IMR-90 (cell line): ENCODE data around the gene ZMYND11. TPM values are rescaled to one million over a fixed set of nuclear protein-coding genes. Genes with fewer than 3 reads are reported as not detected.

Experiments
- ATAC-seq: fragments of 200-7000 bp; cut with Tn5 transposase; 2 replicates; pipeline ENCODE4 v1.9.1; 2020; ENCODE audit warnings: low read depth, mild to moderate bottlenecking, moderate library complexity
- BruUV-seq: library from RNA; stranded (reverse); fragments of 400-500 nt; replicated peaks from 2 replicates; lab custom pipeline; 2021; lab: Mats Ljungman, UMichigan
- CTCF ChIA-PET: fragments of 300-600 bp; formaldehyde crosslinking; extraction: SDS; loops from one replicate; lab custom pipeline; 2021; ENCODE audit warnings: antibody characterized with exemption; lab: Yijun Ruan, JAX
- POLR2A ChIA-PET: fragments of 300-600 bp; sonication (Branson Sonifier 250); formaldehyde crosslinking; loops from one replicate; lab custom pipeline; 2022; ENCODE audit warnings: antibody characterized with exemption; ENCODE audit not compliant: unreplicated experiment; lab: Charles Lee
- DNase-seq: peaks from one replicate; pipeline ENCODE4 v3.0.0; 2013
- H2AFZ ChIP-seq: replicated peaks from 2 replicates; pipeline ENCODE3; 2013; ENCODE audit warnings: low read length, mild to moderate bottlenecking; ENCODE audit not compliant: poor library complexity
- H2AK5ac ChIP-seq: 2 replicates; pipeline ENCODE4 v1.6.1; 2013; ENCODE audit warnings: low read depth, low read length, inconsistent platforms
- H2AK9ac ChIP-seq: replicated peaks from 2 replicates; pipeline ENCODE3; 2013; ENCODE audit warnings: mild to moderate bottlenecking, low read depth, low read length, moderate library complexity; ENCODE audit not compliant: poor library complexity
- H2BK120ac ChIP-seq: 2 replicates; pipeline ENCODE4 v1.6.1; 2013; ENCODE audit warnings: low read depth, low read length, inconsistent platforms
- H2BK15ac ChIP-seq: 3 replicates; pipeline ENCODE4 v1.6.1; 2013; ENCODE audit warnings: low read depth, low read length, inconsistent platforms
- H2BK20ac ChIP-seq: 2 replicates; pipeline ENCODE4 v1.6.1; 2013; ENCODE audit warnings: low read depth, mild to moderate bottlenecking, inconsistent platforms, low read length, moderate library complexity
- H2BK5ac ChIP-seq: 2 replicates; pipeline ENCODE4 v1.6.1; 2013; ENCODE audit warnings: mild to moderate bottlenecking, low read depth, low read length, inconsistent platforms; ENCODE audit not compliant: poor library complexity, severe bottlenecking
- H3K14ac ChIP-seq: replicated peaks from 2 replicates; pipeline ENCODE4 v1.6.1; 2013; ENCODE audit warnings: low read depth, low read length, inconsistent platforms
- H3K18ac ChIP-seq: 2 replicates; pipeline ENCODE4 v1.6.1; 2013; ENCODE audit warnings: low read depth, low read length, control low read depth
- H3K23ac ChIP-seq: 2 replicates; pipeline ENCODE4 v1.6.1; 2013; ENCODE audit warnings: low read depth, low read length, inconsistent platforms
- H3K27ac ChIP-seq: 2 replicates; pipeline ENCODE4 v1.5.1; 2013; ENCODE audit warnings: mild to moderate bottlenecking, control low read depth, low read length; ENCODE audit not compliant: insufficient read depth
- H3K27me3 ChIP-seq: 2 replicates; pipeline ENCODE4 v1.6.1; 2013; ENCODE audit warnings: low read length; ENCODE audit not compliant: control insufficient read depth, insufficient read depth
- H3K36me3 ChIP-seq: 2 replicates; pipeline ENCODE4 v1.6.1; 2013; ENCODE audit warnings: low read length, mixed read lengths; ENCODE audit not compliant: control insufficient read depth, insufficient read depth
- H3K4ac ChIP-seq: 2 replicates; pipeline ENCODE4 v1.6.1; 2013; ENCODE audit warnings: low read depth, low read length, inconsistent platforms
- H3K4me1 ChIP-seq: 2 replicates; pipeline ENCODE4 v1.6.1; 2013; ENCODE audit warnings: low read length, mixed read lengths; ENCODE audit not compliant: control insufficient read depth, insufficient read depth
- H3K4me2 ChIP-seq: 2 replicates; pipeline ENCODE4 v1.6.1; 2013; ENCODE audit warnings: low read depth, mild to moderate bottlenecking, control low read depth, low read length, moderate library complexity
- H3K4me3 ChIP-seq: 2 replicates; pipeline ENCODE4 v1.5.1; 2013; ENCODE audit warnings: low read depth, mild to moderate bottlenecking, control low read depth, low read length, moderate library complexity; ENCODE audit not compliant: insufficient read depth
- H3K56ac ChIP-seq: 2 replicates; pipeline ENCODE4 v1.6.1; 2013; ENCODE audit warnings: low read length, inconsistent platforms; ENCODE audit not compliant: insufficient read depth; ENCODE audit errors: extremely low read depth
- H3K79me1 ChIP-seq, 2 experiments: 2 replicates each; pipeline ENCODE4 v1.6.1; 2013; ENCODE audit warnings: low read length in 2 of 2, inconsistent platforms in 1 of 2, low read depth in 1 of 2
- H3K9ac ChIP-seq: 2 replicates; pipeline ENCODE4 v1.6.1; 2013; ENCODE audit warnings: low read depth, low read length, control low read depth
- H3K9me1 ChIP-seq: 2 replicates; pipeline ENCODE4 v1.6.1; 2013; ENCODE audit warnings: low read length, inconsistent platforms; ENCODE audit not compliant: insufficient read depth
- H3K9me3 ChIP-seq: 2 replicates; pipeline ENCODE4 v1.6.1; 2013; ENCODE audit warnings: low read length; ENCODE audit not compliant: control insufficient read depth, insufficient read depth
- H4K20me1 ChIP-seq: 2 replicates; pipeline ENCODE4 v1.6.1; 2013; ENCODE audit warnings: low read length, inconsistent platforms; ENCODE audit not compliant: insufficient read depth
- H4K5ac ChIP-seq: 2 replicates; pipeline ENCODE4 v1.6.1; 2013; ENCODE audit warnings: mild to moderate bottlenecking, low read depth, low read length, control low read depth
- H4K8ac ChIP-seq, 2 experiments: 2 replicates each; pipeline ENCODE4 v1.6.1; 2013; ENCODE audit warnings: low read depth in 2 of 2, low read length in 2 of 2, control low read depth in 1 of 2, inconsistent platforms in 1 of 2
- H4K91ac ChIP-seq: 2 replicates; pipeline ENCODE4 v1.6.1; 2013; ENCODE audit warnings: low read depth, low read length, inconsistent platforms; ENCODE audit not compliant: insufficient read depth
- CEBPB ChIP-seq: IDR thresholded peaks from 2 replicates; pipeline ENCODE4 v1.6.1; 2012; ENCODE audit warnings: low read depth, low read length, improper control_type of control experiment
- FOS ChIP-seq: fragments of 150-350 bp; IDR thresholded peaks from 2 replicates; pipeline ENCODE4 v1.6.1; 2016; ENCODE audit warnings: low read depth, low read length
- MAFK ChIP-seq: IDR thresholded peaks from 2 replicates; pipeline ENCODE4 v1.6.1; 2012; ENCODE audit warnings: low read depth, low read length, improper control_type of control experiment
- POLR2A ChIP-seq: IDR thresholded peaks from 2 replicates; pipeline ENCODE4 v1.6.1; 2012; ENCODE audit warnings: mild to moderate bottlenecking, low read depth, low read length
- RAD21 ChIP-seq: IDR thresholded peaks from 2 replicates; pipeline ENCODE4 v1.6.1; 2012; ENCODE audit warnings: low read length, improper control_type of control experiment
- WGBS, 2 experiments: methylation state at CpG; one replicate each; pipeline versions ENCODE4 v1.1.5 to v1.1.7; 2013; ENCODE audit warnings: missing lambda C conversion rate in 2 of 2; ENCODE audit not compliant: insufficient read length in 1 of 2; ENCODE audit errors: extremely low coverage in 2 of 2; 5-methylcytosine and 5-hydroxymethylcytosine counted together
- dilution Hi-C: fragments of 300-500 bp; cut with HindIII; formaldehyde crosslinking; loops from one replicate; pipeline ENCODE4 v1.14.3; 2018; ENCODE audit warnings: low sequenced_read_pairs; ENCODE audit not compliant: unreplicated experiment
- in situ Hi-C: fragments of 300-500 bp; cut with MboI; formaldehyde crosslinking; loops from 3 replicates; pipeline ENCODE4 v1.14.3; 2019; ENCODE audit warnings: low sequenced_read_pairs, inconsistent platforms, mixed read lengths
- intact Hi-C: fragments of 100-400 bp; cut with micrococcal nuclease; formaldehyde crosslinking; loops from 2 replicates; pipeline ENCODE4 v1.10.0; 2022
- polyA plus RNA-seq, 3 experiments: library from polyadenylated mRNA; depleted of rRNA; stranded (reverse); fragments of >200 nt; gene quantifications; 2 replicates each; pipeline ENCODE4 v1.2.3, GENCODE V29; 2012; ENCODE audit warnings: low replicate concordance in 1 of 3
- total RNA-seq: library from RNA; depleted of rRNA; stranded (reverse); fragments of >200 nt; gene quantifications from 2 replicates; pipeline ENCODE4 v1.2.3, GENCODE V29; 2012

The ZMYND11 gene
- total and polyA plus RNA-seq, 2 of the 4 experiments (the other 2 are of a cell fraction): 39.5 to 72.2 TPM

DNA sequence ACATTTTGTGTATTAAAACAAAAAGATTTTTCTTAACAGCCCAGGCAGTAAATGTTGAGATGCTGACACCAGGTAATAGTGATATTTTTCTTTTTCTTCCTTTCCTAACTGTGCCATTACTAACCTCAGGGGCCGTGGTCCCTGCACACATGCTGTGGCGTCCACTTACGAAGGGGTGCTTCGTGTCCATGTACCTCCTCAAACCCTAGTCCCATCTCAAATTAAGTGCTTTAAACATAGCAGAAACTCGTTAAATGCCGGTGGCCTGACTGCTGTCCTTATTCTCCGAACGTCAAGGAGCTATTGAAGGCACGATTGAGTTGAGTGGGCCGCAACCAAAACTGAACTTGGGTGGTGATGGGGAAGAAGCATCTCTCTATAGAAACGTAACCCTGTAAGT is 132.4 kb downstream of the ZMYND11 start:
- WGBS, 2 experiments: no CpG with 5 or more reads among the region's 11 CpGs
- Histone ChIP-seq H2BK120ac (no peak overlapping the region), H3K23ac (no peak overlapping the region), H3K9me3 (no peaks in the 10 kb centered on the region), H2AK5ac (no peak overlapping the region), H3K4me2 (no peak overlapping the region), H3K4ac (no peak overlapping the region), H2AFZ (no peak overlapping the region), H4K8ac (no peak overlapping the region), H4K5ac (no peak overlapping the region), H3K27ac (no peak overlapping the region), H3K9ac (no peak overlapping the region), H3K4me1 (peaks cover 3% of the 10 kb centered on the region), H3K36me3 (no peaks in the 10 kb centered on the region), H2AK9ac (no peak overlapping the region), H4K91ac (no peak overlapping the region), H3K18ac (no peak overlapping the region), H3K9me1 (peaks cover 9% of the 10 kb centered on the region), H3K56ac (no peak overlapping the region), H4K20me1 (peaks cover 6% of the 10 kb centered on the region), H3K79me1 (no peaks in the 10 kb centered on the region), H2BK5ac (no peak overlapping the region), H2BK15ac (no peak overlapping the region), H3K4me3 (no peak overlapping the region), H3K14ac (no peak overlapping the region), H3K27me3 (no peaks in the 10 kb centered on the region), H2BK20ac (no peak overlapping the region)
- DNase-seq: no peak
- POLR2A ChIA-PET: no interaction called here
- TF ChIP-seq FOS (no peak), RAD21 (no peak), POLR2A (no peak), CEBPB (no peak), MAFK (no peak)
- in situ Hi-C loops: no loop called here
- CTCF ChIA-PET: interaction anchor here (0.6 kb wide), 1 partner anchor 63 kb away, joined by 3 read pairs; no protein-coding TSS in a partner anchor
- no TSS peak for BruUV-seq
- intact Hi-C loops: no loop called here
- dilution Hi-C loops: no loop called here
- ATAC-seq: no peak
